22Rv1 (cell line): ENCODE data around the gene EME2.

Experiments
- CTCF ChIP-seq: fragments of 450-650 bp; IDR thresholded peaks from 2 replicates; pipeline ENCODE4 v1.5.1; 2017; ENCODE audit warnings: mild to moderate bottlenecking
- ZFX ChIP-seq: fragments of 450-650 bp; IDR thresholded peaks from 2 replicates; pipeline ENCODE4 v1.6.1; 2017; ENCODE audit warnings: antibody characterized with exemption, borderline replicate concordance

- TF ChIP-seq CTCF (no peak), ZFX (no peak)
Observed at GRCh38 chr16:1743376-1744337, 29.0 kb upstream of the EME2 start.
